Transverse colon (tissue), 4 donors: ENCODE results near the gene SSR4. TPM values are rescaled to one million over a fixed set of nuclear protein-coding genes. Genes with fewer than 3 reads are reported as not detected.

Experiments
- DNase-seq: peaks from one replicate; pipeline ENCODE4 v3.0.0-alpha.2; 2019
- H3K27ac ChIP-seq, 4 donors: fragments of 200-600 bp; sonication (generic); 2 replicates each; pipeline ENCODE4 v1.5.1; 2016 to 2018; ENCODE audit warnings: inconsistent platforms in 4 of 4
- H3K27me3 ChIP-seq: fragments of 200-600 bp; sonication (generic); 2 replicates; pipeline ENCODE4 v1.5.1; 2017; ENCODE audit warnings: inconsistent platforms
- H3K36me3 ChIP-seq, 4 donors: fragments of 200-600 bp; sonication (generic); 2 replicates each; pipeline ENCODE4 v1.5.1; 2017 to 2019; ENCODE audit warnings: inconsistent platforms in 4 of 4
- H3K4me1 ChIP-seq, 4 donors: fragments of 200-600 bp; sonication (generic); 2 replicates each; pipeline ENCODE4 v1.5.1; 2017 to 2020; ENCODE audit warnings: inconsistent platforms in 4 of 4
- H3K4me3 ChIP-seq, 4 donors: fragments of 200-600 bp; sonication (generic); 1 replicate in 1 of 4; 2 replicates in 3 of 4; pipeline versions ENCODE4 v1.5.1 to v1.6.1; 2017 to 2019; ENCODE audit warnings: inconsistent platforms in 4 of 4
- H3K9me3 ChIP-seq, 2 donors: fragments of 200-600 bp; sonication (generic); 2 replicates each; pipeline ENCODE4 v1.5.1; 2017 to 2019; ENCODE audit warnings: inconsistent platforms in 2 of 2
- EP300 ChIP-seq: sonication (generic); formaldehyde crosslinking; IDR thresholded peaks from one replicate; pipeline ENCODE4 v1.6.1; 2017; ENCODE audit warnings: antibody characterized with exemption, low read depth
- POLR2A ChIP-seq: fragments of 450-650 bp; IDR thresholded peaks from one replicate; pipeline ENCODE4 v1.6.1; 2016; ENCODE audit warnings: antibody characterized with exemption, mild to moderate bottlenecking, moderate library complexity
- POLR2AphosphoS5 ChIP-seq, 3 donors: sonication (generic); formaldehyde crosslinking; IDR thresholded peaks; one replicate each; pipeline ENCODE4 v1.6.1; 2016; ENCODE audit warnings: antibody characterized with exemption in 3 of 3
- WGBS, 2 donors: methylation state at CpG; one replicate each; pipeline ENCODE4 v1.1.5; 2018; ENCODE audit warnings: low coverage in 1 of 2; 5-methylcytosine and 5-hydroxymethylcytosine counted together
- in situ Hi-C, 4 donors: fragments of 200-750 bp; cut with MboI; loops; one replicate each; pipeline versions ENCODE4 v1.15.0 to v1.15.1; 2017; ENCODE audit warnings: low sequenced_read_pairs in 3 of 4, low pct_ligation_motif_present in 1 of 4, low pct_unique_long_range_greater_than_20kb in 1 of 4
- intact Hi-C: fragments of 100-400 bp; cut with DNase I; formaldehyde crosslinking; loops from one replicate; pipeline ENCODE4 v1.15.1; 2023; ENCODE audit warnings: low total_unique reads
- total RNA-seq, 4 donors: library from RNA; depleted of rRNA; stranded (reverse); fragments of >200 nt; gene quantifications; one replicate each; pipeline ENCODE4 v1.1.0, GENCODE V29; 2016
- TF ChIP-seq, protein P1 (sequence below), 5 experiments: fragments of 200-600 bp in 3 of 5; fragments of 450-650 bp in 2 of 5; sonication (generic) in 3 of 5; IDR thresholded peaks; 1 replicate in 2 of 5; 2 replicates in 3 of 5; pipeline ENCODE4 v1.5.1; 2016 to 2017; ENCODE audit warnings: antibody characterized with exemption in 5 of 5, inconsistent platforms in 3 of 5, mild to moderate bottlenecking in 2 of 5, moderate library complexity in 1 of 5

The SSR4 gene
- total RNA-seq, 4 donors from 2014 or later: 16.1 to 165 (median 95.8) TPM

DNA sequence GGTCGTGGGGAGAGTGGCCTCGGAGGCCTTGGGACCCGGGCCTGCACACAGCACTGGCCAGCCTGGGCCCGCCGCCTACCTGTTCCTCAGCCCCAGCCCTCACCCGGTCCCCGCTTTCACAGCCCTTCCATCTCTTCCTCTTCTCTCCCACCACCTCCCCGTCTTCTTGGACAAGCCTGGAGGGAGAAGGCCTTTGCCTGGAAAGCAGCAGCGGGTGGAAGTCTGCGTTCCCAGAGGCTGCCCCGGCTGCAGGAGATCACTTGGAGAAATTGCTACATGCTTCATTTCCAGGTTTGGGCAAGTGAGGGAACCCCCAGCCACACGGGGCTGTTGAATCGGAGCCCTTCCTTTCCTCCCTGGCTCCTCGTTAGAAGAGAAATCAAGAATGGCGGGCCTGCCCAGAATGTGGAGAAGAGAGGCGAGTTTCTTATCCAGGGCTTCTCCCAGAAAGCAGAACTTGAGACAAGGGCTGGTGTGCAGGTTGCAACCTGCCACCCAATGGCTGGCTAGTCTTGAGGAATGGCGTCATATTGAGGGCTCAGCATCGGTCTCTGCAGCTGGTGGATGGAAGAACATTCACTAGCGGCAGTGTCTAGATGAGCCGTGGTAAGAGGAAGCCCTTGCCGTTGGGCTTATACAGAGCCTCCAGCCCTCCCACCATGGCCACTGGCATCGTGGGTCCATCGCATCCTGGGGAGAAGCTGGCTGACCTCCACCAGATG is 37.1 kb downstream of the SSR4 start:
- in situ Hi-C loops: no loop called here
- Histone ChIP-seq H3K36me3 (no peaks in the 10 kb centered on the region), H3K27ac (no peak overlapping the region), H3K9me3 (no peaks in the 10 kb centered on the region), H3K27me3 (peaks cover 39% of the 10 kb centered on the region), H3K4me1 (peaks cover 0 to 8% (median 6%) of the 10 kb centered on the region in 4 donors), H3K4me3 (no peak overlapping the region)
- TF ChIP-seq, protein P1, sequence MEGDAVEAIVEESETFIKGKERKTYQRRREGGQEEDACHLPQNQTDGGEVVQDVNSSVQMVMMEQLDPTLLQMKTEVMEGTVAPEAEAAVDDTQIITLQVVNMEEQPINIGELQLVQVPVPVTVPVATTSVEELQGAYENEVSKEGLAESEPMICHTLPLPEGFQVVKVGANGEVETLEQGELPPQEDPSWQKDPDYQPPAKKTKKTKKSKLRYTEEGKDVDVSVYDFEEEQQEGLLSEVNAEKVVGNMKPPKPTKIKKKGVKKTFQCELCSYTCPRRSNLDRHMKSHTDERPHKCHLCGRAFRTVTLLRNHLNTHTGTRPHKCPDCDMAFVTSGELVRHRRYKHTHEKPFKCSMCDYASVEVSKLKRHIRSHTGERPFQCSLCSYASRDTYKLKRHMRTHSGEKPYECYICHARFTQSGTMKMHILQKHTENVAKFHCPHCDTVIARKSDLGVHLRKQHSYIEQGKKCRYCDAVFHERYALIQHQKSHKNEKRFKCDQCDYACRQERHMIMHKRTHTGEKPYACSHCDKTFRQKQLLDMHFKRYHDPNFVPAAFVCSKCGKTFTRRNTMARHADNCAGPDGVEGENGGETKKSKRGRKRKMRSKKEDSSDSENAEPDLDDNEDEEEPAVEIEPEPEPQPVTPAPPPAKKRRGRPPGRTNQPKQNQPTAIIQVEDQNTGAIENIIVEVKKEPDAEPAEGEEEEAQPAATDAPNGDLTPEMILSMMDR (IDR thresholded peaks at IDR 0.05): no peak
- no peak for TF ChIP-seq POLR2A
- no peak for TF ChIP-seq POLR2AphosphoS5 (IDR thresholded peaks at IDR 0.05)
- TF ChIP-seq EP300: no peak
- no peak for DNase-seq
- intact Hi-C loops: no loop called here
- WGBS, 2 donors: 71% methylated on average over 23 of the region's 23 CpGs; no CpG with 5 or more reads in 1 of the 2 donors

DNA sequence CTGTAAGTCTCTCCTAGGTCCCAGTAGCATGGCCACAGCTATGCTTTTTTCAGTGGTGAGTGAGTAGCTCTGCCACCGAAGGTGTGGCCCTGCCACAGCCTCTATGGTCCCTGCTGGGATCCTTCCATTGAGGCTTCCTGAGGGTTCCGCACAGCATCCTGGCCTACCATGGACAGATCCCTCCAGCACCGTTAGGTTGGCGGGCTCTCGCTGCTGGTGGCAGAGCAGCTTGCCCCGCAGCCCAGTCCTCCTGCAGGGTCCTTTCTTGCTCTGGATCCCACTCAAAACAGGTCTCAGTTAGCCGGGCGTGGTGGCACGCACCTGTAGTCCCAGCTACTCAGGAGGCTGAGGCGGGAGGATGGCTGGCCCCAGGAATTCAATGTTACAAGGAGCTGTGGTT is 38.3 kb downstream of the SSR4 start:
- TF ChIP-seq, protein P1 (IDR thresholded peaks at IDR 0.05): no peak
- no peaks in the 10 kb centered on the region for H3K36me3 ChIP-seq
- in situ Hi-C loops: no loop called here
- WGBS, 2 donors: 85% methylated on average over 10 of the region's 10 CpGs; no CpG with 5 or more reads in 1 of the 2 donors
- H3K27me3 ChIP-seq: peaks cover 37% of the 10 kb centered on the region
- H3K9me3 ChIP-seq: no peaks in the 10 kb centered on the region
- peaks cover 0 to 8% (median 6%) of the 10 kb centered on the region in 4 donors for H3K4me1 ChIP-seq
- H3K27ac ChIP-seq: no peak overlapping the region
- no peak for DNase-seq
- no peak overlapping the region for H3K4me3 ChIP-seq
- intact Hi-C loops: no loop called here

DNA sequence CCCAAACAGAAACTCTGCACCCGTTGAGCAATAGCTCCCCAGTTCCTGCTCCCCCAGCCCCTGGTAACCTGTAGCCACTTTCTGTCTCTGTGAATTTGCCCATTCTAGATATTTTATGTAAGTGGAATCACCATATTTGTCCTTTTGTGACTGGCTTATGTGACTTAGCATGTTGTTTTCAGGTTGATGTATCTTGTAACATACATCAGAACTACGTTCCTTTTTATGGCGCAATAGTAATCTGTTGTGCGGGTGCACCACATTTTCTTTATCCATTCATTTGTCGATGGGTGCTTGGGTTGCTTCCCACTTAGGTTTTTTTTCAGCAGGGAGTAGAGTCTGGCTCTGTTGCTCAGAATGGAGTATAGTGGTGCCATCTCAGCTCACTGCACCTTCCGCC is 42.5 kb downstream of the SSR4 start:
- in situ Hi-C loops: no loop called here
- TF ChIP-seq EP300: no peak
- TF ChIP-seq, protein P1 (IDR thresholded peaks at IDR 0.05): no peak
- no peak for TF ChIP-seq POLR2A
- no peak for TF ChIP-seq POLR2AphosphoS5 (IDR thresholded peaks at IDR 0.05)

DNA sequence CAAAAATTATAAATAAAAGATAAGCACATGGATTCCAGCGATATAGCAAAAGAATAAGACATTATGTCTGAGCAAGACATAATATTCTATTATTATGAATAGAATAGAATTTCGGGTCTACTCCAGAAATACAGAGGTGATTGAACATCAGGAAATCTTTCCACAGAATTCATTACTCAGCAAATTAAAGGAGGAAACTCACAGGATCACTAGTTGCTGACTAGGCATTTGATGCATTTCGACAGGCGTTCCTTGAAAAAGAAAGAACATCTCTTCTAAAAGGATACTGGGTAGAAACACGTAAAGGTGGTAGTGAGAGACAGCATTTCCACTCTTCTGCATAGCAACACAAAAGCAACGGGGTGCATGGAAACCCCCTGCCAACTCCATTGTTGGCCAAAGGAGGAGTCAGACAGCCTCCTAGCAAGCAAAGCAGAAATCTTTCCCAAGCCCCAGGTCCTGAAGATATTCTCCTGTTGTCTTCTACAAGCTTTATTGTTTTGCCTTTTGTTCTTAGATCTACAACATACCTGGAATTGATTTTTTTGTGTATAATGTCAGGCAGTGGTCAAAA is 50.1 kb downstream of the SSR4 start:
- no peak for DNase-seq
- Histone ChIP-seq H3K36me3 (no peaks in the 10 kb centered on the region), H3K27ac (no peak overlapping the region), H3K27me3 (no peaks in the 10 kb centered on the region), H3K9me3 (no peaks in the 10 kb centered on the region), H3K4me1 (no peaks in the 10 kb centered on the region), H3K4me3 (no peak overlapping the region)
- WGBS, 2 donors: 48 to 75% methylated on average over 2 to 6 of the region's 6 CpGs
- TF ChIP-seq POLR2AphosphoS5 (IDR thresholded peaks at IDR 0.05) (no peak), EP300 (no peak)
- intact Hi-C loops: no loop called here
- in situ Hi-C loops: no loop called here

More for the DNA sequence above, 42.5 kb downstream of the SSR4 start:
- peaks cover 2% of the 10 kb centered on the region for H3K27me3 ChIP-seq
- whole genome bisulfite sequencing, 2 donors: 95% methylated on average over 6 of the region's 6 CpGs; no CpG with 5 or more reads in 1 of the 2 donors
- H3K27ac ChIP-seq: no peak overlapping the region
- intact Hi-C loops: no loop called here
- no peaks in the 10 kb centered on the region for H3K9me3 ChIP-seq
- no peaks in the 10 kb centered on the region for H3K36me3 ChIP-seq
- H3K4me3 ChIP-seq: no peak overlapping the region
- no peaks in the 10 kb centered on the region for H3K4me1 ChIP-seq
- no peak for DNase-seq
